ENCODE measurements around the gene ANO2.

ANO2 gene

DNA sequence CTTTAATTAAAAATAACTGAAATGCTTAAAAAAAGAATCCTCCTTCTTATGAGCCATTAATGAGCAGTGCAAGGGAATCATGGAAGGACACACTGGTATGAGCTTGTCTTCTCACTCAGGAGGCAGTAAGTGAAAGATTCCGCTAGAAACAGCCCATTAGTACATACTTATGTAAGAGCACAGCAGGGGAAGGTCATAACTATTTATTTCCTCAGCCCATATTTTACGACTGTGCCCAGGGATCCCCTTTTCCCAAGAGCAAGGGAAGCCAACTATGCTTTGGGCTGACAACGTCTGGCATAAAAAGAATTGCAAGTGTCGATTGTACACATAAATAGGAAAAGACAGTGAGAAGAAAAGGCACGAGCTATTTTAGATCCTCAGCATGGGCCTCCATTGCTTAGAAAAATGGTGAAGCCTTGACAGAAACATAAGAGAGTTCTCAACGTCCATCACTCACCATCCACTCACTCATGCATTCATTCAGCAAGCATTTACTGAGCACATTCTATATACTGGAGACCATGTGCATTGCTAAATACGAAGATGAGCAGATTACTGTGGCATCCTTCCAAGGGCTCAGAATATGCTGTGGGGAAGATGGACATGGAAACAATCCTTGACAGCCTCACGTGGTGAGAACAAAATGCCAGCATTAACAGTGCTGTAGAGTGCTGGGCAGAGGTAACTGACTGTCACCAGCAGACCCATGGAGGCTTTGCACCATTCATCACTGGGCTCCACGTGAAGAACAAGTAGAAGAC is 360.5 kb downstream of the ANO2 start:
- DNase-seq (ENCODE audit: low read depth, low spot score) = no peak

- no peak for DNase-seq (ENCODE audit: low read depth, low spot score)
Observed at GRCh38 chr12:5582541-5582940, 362.5 kb downstream of the ANO2 start.

GRCh38 chr12:5582018-5582417 is 363.0 kb downstream of the ANO2 start:
- no peak for DNase-seq (ENCODE audit: low read depth, low spot score)

- DNase-seq (ENCODE audit: low read depth, low spot score) = no peak
Observed at GRCh38 chr12:5581616-5582015, 363.4 kb downstream of the ANO2 start.

DNA sequence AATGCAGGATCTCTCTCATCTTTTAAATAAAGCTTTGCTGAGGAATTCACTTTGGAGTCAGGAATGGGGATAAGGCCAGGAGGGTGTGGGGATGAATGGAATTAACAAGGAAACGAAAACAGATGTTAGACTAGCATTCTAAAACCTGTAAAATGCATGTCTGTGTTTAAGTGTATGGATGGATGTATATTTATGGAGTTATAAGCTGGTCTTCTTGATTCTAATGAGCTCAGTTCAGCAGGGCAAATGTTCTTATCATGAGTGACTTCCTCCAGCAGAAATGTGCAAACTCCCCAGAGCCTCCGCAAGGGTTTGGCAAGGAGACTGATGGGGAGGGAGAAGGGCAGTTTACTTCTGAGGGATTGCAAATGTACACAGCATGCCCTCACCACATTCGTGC is 364.0 kb downstream of the ANO2 start:
- no peak for DNase-seq (ENCODE audit: low read depth, low spot score)

DNA sequence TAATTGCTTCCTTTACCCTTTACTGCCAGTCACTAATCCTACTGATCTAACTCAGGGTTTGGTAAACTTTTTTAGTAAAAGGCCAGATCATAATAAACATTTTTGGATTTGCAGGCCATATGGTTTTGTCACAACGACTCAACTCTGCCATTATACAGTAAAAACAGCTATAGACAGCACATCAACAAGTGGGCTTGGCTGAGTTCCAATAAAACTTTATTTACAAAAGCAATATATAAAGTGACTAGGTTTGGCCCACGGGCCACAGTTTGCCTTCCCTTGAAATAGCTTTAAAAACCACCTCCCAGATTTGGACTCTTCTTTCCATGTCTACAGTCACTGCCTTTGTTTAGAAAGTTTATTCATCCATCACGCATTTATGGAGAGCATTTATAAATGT is 366.3 kb downstream of the ANO2 start:
- no peak for DNase-seq (ENCODE audit: low read depth, low spot score)

GRCh38 chr12:5577741-5578140 is 367.3 kb downstream of the ANO2 start:
- no peak for DNase-seq (ENCODE audit: low read depth, low spot score)

DNA sequence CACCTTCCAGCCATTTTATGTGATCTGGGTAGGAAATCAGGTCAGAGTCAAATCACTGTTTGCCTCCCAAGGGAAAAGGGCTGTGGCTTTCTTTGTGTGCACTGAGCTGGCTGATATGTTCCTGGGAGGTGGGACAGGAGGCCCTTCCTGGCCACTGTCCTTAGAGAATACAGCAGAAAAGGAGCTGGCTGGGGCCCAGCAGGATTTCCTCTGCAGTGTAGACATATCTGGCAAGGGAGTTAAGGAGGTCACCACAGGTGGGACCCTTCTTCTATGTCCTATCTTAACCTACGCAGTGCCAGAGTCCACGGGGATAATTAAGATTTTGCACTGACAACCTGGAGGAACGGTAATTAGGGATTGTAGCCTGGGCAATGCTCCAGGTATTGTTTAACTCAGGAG is 367.8 kb downstream of the ANO2 start:
- no peak for DNase-seq (ENCODE audit: low read depth, low spot score)

DNA sequence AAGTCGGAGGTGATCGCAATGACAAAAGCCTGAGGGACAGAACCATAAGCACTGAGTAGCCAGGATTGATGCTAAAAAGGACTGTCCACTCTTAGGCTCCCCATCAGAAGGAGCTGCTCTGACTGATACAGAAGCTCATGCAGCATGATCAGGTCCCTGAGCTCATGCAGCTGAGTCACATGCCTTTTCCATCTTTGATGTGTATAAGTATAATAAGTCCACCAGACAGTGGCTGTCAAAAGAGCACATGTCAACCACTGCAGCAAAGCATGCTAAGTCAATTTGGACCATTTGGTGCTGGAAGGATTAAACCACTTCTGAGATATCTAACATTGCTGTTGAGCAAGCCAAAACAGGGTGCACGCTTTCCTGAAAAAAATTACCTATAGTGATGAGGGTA is 369.1 kb downstream of the ANO2 start:
- no peak for DNase-seq (ENCODE audit: low read depth, low spot score)

DNA sequence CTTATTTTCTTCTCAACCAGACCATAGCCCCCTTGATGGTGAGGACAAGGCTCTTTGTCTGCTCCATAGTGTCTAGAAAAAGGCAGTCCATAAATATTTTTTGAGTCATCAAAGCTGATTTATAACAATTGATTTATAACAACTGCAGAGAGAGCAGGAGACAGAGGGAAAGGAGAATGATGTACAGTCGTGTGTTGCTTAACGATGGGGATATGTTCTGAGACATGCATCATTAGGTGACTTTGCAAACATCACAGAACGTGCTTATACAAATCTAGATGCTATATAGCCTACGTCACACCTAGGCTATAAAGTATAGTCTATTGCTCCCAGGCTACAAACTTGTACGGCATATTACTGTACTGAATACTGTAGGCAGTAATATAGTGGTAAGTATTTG is 369.8 kb downstream of the ANO2 start:
- no peak for DNase-seq (ENCODE audit: low read depth, low spot score)

- DNase-seq (ENCODE audit: low read depth, low spot score) = no peak
Observed at GRCh38 chr12:5573390-5573789, 371.7 kb downstream of the ANO2 start.

DNA sequence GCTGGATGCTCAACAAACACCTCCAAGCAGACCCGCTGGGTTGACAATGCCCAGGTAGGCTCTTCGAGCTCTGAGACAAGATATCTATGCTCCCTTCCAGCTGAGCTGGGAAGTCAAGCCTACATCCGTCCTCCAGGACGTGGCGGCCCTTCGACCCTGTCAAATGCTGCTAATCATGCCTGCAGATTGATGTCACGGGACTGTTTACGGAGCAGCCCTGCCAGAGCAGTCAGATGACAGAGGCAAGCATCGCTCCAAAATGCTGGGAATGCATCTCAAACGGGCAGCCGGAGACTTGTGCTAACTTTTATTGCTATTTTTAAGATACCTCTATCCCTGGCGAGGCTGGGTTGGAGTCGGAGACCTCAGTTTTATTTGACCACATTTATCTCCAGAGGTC is 373.9 kb downstream of the ANO2 start:
- no peak for DNase-seq (ENCODE audit: low read depth, low spot score)

DNA sequence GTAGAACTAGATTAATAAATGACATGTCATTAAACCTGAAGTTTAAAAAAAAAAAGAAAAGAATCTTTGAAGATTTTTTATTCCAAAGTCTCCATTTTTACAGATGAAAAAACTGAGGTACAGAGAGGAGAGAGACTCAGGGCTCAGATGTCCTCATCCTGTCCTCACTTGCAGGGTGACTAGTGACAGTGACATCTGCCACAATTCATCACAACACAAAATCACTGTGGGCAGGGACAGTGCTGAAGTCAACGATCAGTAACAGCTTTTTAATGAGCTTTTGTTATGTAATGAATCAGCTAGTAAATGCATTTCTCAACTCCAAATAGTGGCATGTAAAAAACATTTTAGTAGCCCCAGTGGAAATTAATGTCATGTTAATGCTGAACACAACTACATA is 374.6 kb downstream of the ANO2 start:
- DNase-seq (ENCODE audit: low read depth, low spot score) = no peak

GRCh38 chr12:5568325-5568981 is 376.6 kb downstream of the ANO2 start:
- DNase-seq (ENCODE audit: low read depth, low spot score) = no peak

DNA sequence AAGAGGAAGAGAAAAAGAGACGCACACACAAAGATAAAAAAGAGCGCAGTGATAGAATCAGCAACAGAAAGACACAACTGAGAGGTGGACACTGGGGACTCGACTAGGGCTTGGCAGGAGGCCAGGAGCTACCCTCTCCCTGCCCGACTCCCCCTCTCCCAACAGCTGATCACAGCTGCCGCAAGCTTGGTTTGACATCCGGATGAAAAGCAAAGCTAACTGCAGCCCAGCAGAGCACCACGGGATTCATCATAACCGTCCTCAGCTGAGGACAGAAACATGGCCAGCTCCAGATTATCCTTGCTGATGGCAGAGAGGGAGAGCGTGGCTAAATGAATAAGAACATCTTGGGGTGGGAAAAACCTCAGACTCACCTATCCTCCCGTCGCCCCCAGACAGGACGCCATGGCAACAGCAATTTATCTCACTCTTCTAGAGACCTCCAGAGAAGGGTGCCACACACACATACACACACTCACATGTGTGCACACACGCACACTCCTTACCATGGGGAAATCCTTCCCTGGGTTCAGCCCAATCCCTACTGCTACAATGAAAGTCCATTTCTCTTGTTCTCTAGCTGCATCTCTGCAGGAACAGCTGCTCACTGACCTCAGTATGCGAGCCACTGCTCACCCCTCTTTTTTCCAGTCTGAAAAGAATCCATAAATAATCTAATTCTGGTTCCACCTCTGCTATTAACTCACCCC is 377.9 kb downstream of the ANO2 start:
- no peak for DNase-seq (ENCODE audit: low read depth, low spot score)

DNA sequence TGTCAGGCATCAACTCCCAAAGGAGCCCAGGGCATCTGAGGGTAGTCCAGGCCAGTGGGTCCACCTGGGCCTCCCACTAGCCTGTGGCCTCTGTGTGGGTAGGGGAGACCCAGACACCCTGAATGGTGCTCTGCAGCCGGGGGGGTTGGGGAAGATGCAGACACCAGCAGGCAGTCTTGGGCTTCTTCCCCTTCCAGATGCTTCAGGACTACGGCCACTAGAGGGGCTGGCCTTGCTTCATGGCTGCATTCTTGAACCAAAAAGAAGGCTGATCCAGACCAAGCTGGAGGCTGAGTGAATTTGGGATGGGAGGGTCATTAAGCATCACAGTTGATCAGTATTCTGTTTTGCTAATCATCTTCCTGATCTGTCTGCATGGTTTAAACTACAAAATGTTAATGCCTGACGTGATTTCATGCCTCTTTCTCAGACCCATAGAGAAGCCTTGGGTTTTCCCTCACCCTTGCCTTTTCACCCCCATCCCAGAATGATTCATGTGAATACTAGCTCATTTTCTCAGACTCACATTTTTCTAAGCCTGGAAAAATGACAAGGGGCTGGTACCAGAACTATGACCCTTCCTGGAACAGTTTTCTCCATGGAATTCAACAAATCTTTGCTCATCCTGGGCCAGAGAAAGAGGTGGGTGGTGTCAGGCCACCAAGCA is 379.0 kb downstream of the ANO2 start:
- DNase-seq (ENCODE audit: low read depth, low spot score) = no peak

GRCh38 chr12:5562581-5562980 is 382.5 kb downstream of the ANO2 start:
- no peak for DNase-seq (ENCODE audit: low read depth, low spot score)

- DNase-seq (ENCODE audit: low read depth, low spot score) = no peak
Observed at GRCh38 chr12:5561846-5562245, 383.2 kb downstream of the ANO2 start.

- DNase-seq (ENCODE audit: low read depth, low spot score) = no peak
Observed at GRCh38 chr12:5561057-5561456, 384.0 kb downstream of the ANO2 start.

GRCh38 chr12:5560265-5560664 is 384.8 kb downstream of the ANO2 start:
- DNase-seq (ENCODE audit: low read depth, low spot score) = no peak

DNA sequence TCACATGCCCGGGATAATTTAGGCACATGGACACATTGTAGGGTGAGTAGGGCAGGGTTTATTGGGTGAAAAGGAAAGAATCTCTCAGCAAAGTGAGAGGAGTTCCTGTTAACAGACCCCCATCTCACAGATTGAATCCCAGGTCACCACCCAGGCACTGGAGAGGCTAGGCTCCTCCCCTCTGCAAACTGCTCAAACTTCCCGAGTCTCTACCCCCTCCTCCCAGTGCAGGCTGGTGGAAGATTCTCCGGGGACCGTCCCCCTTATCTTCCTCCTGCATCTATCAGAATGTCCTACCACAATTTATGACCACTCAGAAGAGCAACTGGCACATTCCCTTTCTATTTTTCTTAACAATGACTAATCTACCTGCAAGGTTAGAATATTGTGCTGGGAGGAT is 387.2 kb downstream of the ANO2 start:
- no peak for DNase-seq (ENCODE audit: low read depth, low spot score)

DNA sequence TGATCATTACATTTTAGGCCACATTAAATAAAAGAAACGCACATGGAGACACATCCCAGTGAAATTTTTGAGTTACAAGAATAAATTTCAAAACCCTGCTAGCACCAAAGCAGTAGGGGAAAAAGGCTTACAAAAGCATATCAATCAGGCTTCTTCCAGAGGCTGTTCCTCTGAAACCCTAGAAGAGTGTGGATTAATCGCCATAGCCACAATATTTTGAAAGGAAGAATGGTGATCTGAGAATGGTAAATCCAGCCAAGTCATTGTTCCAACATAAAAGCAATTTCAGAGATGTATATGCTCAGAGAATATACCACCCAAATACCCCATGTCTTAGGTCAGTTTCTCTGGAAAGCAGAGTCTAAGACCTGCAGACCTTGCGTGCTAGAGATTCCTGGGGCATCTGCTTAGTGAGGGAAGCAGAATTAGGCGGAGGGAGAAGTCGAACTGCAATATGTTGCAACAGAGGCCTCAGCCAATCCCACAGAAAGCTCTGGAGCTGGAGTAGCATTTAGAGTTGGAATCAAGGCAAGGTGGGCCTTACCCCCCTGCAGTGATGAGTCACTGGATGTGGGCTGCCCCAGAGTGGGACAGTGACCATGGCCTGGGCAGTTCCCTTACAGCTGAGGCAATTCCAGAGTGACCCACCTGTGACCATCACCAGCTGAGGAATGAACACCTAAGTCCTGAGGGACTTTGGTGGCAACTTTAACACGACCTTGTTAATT is 387.9 kb downstream of the ANO2 start:
- DNase-seq (ENCODE audit: low read depth, low spot score) = no peak

Data from iPS DF 19.7 (cell line).